Stimulated activated CD8-positive, alpha-beta memory T cell treated with anti-CD3 and anti-CD28 coated beads, Interleukin-2, amount 100 ng/mL, for 48 hours (primary cell): ENCODE data around the gene MEAK7.

Experiments
- DNase-seq, 2 donors: peaks; one replicate each; pipeline ENCODE4 v3.0.0-alpha.2; 2020; ENCODE audit warnings: low read depth in 2 of 2

The MEAK7 gene

DNA sequence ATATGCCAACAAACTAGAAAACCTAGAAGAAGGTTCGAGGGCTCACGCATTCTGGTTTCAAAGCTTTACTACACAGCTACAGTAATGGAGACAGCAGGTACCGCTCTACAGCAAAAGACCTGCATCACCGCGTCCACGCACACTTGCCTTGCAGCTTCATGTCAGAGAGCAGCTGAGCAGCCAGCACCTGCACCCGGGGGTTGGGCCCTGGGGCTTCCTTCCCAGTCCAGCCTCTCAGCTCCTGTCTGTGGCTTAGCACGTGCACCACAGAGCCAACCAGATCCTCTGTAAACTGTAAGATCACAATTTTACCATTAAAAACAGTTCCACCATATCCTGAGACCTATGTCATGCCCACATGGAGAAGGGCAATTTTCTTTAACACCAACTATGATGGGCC is 15.3 kb downstream of the MEAK7 start:
- no peak for DNase-seq

GRCh38 chr16:84487358-84487757 is 17.1 kb downstream of the MEAK7 start:
- DNase-seq, result no peak

DNA sequence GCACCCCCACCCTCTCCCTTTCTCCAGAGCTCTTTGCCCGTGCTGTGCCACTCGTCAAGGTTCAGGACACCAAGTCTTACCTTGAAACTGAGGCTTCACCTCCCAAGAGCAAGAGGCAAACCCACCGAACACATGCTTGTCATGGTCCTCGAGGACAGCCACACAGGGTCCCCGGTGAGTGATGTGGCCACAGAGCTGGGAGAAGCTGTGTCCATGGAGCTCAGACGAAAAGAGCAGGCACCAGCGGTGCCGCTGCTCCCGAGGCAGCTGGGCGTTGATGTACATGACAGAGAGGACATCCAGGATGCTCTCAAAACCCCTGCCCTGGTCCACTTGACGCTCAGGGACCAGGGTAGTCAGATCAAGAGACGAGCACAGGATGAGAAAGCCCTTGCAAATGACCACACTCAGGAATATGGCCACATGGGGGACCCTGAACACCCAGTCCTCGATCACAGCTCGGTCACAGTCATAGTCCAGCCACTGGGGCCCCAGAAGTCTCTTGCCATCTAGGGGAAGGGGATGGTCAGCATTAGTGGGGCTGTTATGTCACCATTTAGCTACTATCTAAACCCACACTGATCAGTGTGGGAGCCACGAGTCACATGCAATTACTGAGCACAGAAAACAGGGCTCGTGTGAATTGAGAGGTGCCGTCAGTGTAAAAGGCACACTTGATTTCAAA is 17.8 kb downstream of the MEAK7 start:
- DNase-seq, result no peak

DNA sequence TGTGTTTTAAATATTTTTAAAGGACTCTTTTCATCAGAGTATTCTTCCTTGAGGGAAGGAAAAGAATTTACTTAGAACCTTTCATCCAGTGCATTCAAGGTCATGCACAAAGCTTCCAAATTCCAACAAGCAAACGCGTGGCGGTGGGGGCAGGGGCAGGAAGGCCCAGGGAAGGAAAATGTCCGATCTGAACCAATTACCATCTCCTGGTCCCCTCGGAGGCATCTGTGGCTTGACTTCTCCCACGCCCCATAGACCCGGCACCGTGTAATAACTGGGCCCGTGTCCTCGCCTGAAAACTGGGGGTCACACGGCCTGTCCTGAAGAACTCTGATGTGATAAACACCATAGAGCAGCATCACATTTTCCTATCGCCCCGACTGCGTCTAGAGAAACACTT is 18.3 kb downstream of the MEAK7 start:
- no peak for DNase-seq

DNA sequence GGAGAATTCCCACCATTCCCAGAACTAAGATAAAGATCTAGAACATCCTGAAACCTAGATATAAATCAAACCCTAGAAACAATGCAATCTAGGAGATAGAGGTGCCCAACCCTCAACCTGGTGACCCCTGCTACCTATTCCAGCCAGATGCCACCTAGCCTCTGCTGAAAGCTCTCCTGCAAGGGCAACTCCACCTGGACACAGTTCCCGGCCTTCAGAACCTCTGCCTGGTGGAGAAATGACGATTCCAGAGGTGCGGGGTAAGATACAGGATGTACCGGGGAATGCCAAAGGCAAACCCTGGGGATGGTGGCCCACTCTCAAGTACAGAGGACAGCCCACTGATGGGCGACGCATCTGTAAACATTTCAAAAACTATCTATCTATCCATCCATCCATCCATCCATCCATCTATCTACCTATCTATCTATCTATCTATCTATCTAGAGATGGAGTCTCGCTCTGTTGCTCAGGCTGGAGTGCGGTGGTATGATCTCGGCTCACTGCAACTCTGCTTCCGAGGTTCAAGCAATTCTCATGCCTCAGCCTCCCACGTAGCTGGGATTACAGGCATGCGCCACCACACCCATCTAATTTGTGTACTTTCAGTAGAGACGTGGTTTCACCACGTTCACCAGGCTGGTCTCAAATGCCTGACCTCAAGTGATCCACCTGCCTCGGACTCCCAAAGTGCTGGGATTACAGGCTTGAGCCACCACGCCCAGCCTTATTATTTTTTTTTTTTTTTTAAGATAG is 19.0 kb downstream of the MEAK7 start:
- DNase-seq, result no peak

- no peak for DNase-seq
These were observed 19.7 kb downstream of the MEAK7 start for GRCh38 chr16:84484579-84485254.

- DNase-seq, result no peak
These were observed 20.4 kb downstream of the MEAK7 start for GRCh38 chr16:84483882-84484565.

DNA sequence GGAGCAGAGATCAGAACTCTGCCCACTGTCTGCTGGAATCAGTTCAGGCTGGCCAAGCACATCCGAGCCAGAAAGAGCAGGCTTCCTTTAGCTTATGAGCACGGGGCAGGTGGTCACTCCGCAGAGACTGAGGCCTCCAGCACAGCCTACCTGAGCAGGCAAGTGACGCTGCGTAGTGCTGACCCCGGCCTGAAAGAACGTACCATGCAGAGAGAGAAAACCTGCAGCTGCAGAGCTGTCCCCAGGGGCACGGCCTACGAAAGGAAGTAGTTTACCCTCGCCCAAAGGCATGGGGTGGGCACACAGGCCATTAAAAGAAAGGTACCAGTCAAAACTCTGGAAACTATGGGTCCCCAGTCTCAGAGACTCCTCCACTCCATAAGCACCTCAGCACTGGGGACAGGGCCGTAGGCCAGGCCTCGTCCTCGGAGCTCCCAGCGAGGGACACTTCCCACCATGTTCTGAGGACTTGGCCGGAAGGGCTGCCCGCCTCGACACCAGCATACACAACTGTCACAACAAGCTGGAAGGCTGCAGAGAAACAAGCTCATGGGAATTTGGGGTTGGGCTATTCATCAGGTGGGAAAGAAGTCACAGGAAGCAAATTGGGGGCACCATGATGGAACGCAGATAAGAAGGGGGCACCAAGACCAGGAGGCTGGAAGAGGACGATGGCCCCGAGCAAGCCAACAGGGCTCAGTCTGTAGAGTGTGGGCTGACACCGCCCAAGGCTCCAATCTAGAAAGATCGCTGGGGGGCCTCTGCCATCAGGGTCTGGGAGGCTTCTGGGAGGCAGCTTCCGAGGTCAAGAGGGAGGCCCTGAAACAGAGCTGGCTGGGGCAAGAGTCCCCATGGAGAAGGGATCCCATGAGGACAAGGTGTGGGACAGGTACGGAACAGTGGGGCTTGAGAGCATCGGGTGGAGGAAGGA is 21.2 kb downstream of the MEAK7 start:
- no peak for DNase-seq

- DNase-seq, result no peak
These were observed 22.2 kb downstream of the MEAK7 start for GRCh38 chr16:84482001-84482891.

DNA sequence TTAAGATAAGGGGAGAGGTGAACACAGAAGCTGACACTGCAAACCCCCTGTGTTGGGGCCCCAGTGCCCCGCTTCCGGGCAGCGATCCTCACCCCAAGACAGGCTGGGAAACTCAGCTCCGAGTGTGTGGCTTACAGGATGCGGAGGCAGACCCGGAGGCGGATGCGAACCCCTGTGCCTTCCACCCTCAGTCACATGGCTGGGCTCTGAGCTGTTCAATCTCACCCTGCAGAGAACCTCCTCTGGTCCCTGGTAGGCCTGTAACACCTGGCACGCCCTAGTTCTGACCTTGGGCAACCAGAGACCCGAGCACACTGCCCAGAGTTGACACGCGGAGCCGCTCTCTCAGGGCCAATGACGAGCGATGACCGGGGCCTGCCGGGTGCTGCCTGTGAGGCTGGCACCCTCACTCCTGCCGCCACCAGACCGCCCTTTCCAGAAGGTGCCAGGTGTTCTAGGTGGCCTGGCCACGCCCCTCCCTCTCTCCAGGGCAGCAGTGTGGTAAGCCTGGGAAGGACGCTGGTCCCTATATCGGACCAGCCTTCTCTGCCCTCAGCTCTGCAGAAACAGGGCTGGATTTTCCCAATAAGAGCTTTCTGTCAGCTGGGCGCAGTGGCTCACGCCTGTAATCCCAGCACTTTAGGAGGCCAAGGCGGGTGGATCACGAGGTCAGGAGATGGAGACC is 23.3 kb downstream of the MEAK7 start:
- no peak for DNase-seq

GRCh38 chr16:84479716-84480450 is 24.6 kb downstream of the MEAK7 start:
- DNase-seq, result no peak

- DNase-seq, result no peak
These were observed 26.1 kb downstream of the MEAK7 start for GRCh38 chr16:84478172-84478947.

- no peak for DNase-seq
These were observed 26.8 kb downstream of the MEAK7 start for GRCh38 chr16:84477661-84478060.

DNA sequence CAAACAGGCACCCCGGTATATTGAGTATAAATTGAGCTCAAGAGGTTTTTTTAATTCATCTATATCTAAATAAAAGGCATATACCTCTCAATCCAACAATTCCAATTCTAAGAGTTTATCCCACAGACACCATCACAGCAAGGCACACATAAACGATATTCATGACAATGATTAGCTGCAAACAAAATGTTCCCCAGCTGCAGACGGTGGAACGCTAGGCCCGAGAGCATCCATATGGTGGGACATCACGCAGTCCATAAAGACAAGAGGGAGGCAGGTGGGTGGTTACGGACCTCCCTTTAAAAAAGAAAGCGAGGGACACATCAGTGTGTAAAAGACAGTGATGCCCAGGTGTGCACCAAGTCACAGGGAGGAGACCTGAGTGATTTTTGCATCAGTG is 28.1 kb downstream of the MEAK7 start:
- DNase-seq, result no peak

DNA sequence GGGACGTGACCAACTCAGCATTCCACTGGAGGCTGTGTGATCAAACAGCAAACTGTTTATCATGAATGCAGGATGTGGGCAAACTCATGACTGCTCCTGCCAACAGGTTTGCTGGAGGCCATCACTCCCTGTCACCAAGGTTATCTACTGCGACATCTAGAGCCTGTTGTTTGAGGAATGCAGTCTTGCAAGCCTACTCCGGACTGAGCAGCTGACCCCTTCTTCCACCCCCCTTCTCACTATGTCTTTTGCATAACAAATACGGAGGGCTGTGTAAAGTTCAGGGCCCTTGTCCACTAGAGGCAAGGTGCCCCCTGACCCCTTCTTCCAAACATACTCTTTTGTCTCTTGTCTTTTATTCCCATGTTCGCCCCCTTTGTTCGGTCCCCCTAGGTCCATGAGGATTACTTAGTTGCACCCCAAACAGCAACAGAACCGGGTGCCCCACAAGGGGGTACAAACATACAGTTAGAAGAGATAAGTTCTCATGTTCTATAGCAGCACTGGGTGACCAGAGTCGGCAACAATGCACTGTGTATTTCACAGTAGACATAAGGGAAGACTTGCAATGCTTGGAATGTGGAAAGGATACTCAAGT is 28.7 kb downstream of the MEAK7 start:
- DNase-seq, result no peak

GRCh38 chr16:84471966-84472365 is 32.5 kb downstream of the MEAK7 start:
- no peak for DNase-seq

- DNase-seq, result no peak
These were observed 33.1 kb downstream of the MEAK7 start for GRCh38 chr16:84471316-84471715.

- DNase-seq, result no peak
These were observed 36.8 kb downstream of the MEAK7 start for GRCh38 chr16:84467709-84468108.
